Retina (tissue), 1 donor: ENCODE measurements around the gene SMG1.
"Not testable (repeated sequence)": the region's sequence is repeated elsewhere in the genome, so short reads cannot be mapped to it uniquely, and the experiment has no call there.

Experiments
- DNase-seq: peaks from one replicate; pipeline ENCODE4 v3.0.0-alpha.2; 2016

The SMG1 gene

GRCh38 chr16:18756639-18757038 is 169.6 kb downstream of the SMG1 start:
- DNase-seq, result not testable (repeated sequence)
